ENCODE data around the gene ZNF813.

GRCh38 chr19:53507523-53508442, 40.2 kb downstream of the ZNF813 start:
- TF ChIP-seq CTCF (IDR thresholded peaks at IDR 0.05; ENCODE audit: low read depth, low read length) (no peak), EZH2phosphoT487 (IDR thresholded peaks at IDR 0.05; ENCODE audit: low read depth) (no peak)
